H1 (cell line): ENCODE data around the gene ZNF618. TPM values are rescaled to one million over a fixed set of nuclear protein-coding genes. Genes with fewer than 3 reads are reported as not detected.

Experiments
- CTCF ChIA-PET: fragments of 300-600 bp; sonication (Branson Sonifier 250); formaldehyde crosslinking; loops from one replicate; lab custom pipeline; 2021; ENCODE audit not compliant: partially characterized antibody; lab: Charles Lee
- POLR2A ChIA-PET: fragments of 300-600 bp; sonication (Branson Sonifier 250); formaldehyde crosslinking; loops from one replicate; lab custom pipeline; 2021; ENCODE audit warnings: inconsistent platforms; ENCODE audit not compliant: partially characterized antibody; lab: Charles Lee
- DNase-seq, 2 experiments: peaks; one replicate each; pipeline versions ENCODE4 v3.0.0 to v3.0.0-alpha.2; 2010 to 2022; ENCODE audit warnings: low spot score in 2 of 2, low read depth in 1 of 2, mixed read lengths in 1 of 2
- FAIRE-seq: peaks from 2 replicates; lab custom pipeline; 2011; peaks lifted over from hg19 to GRCh38; lab: Jason Lieb, UNC
- H2AFZ ChIP-seq: 2 replicates; pipeline ENCODE4 v1.8.1; 2012; ENCODE audit warnings: low read length, inconsistent platforms
- H2AK5ac ChIP-seq: 2 replicates; pipeline ENCODE4 v1.6.1; 2013; ENCODE audit warnings: low read depth, low read length
- H2BK120ac ChIP-seq: replicated peaks from 2 replicates; pipeline ENCODE3; 2013; ENCODE audit warnings: low read depth, low read length, inconsistent platforms
- H2BK12ac ChIP-seq: 2 replicates; pipeline ENCODE4 v1.6.1; 2013; ENCODE audit warnings: low read depth, low read length
- H2BK15ac ChIP-seq: 2 replicates; pipeline ENCODE4 v1.6.1; 2013; ENCODE audit warnings: low read length
- H2BK20ac ChIP-seq: 2 replicates; pipeline ENCODE4 v1.6.1; 2013; ENCODE audit warnings: low read length
- H2BK5ac ChIP-seq: 2 replicates; pipeline ENCODE4 v1.6.1; 2013; ENCODE audit warnings: low read depth, low read length
- H3K14ac ChIP-seq: 2 replicates; pipeline ENCODE4 v1.6.1; 2013; ENCODE audit warnings: inconsistent platforms; ENCODE audit not compliant: insufficient read length
- H3K18ac ChIP-seq: 2 replicates; pipeline ENCODE4 v1.6.1; 2013; ENCODE audit warnings: low read length; ENCODE audit errors: extremely low read depth
- H3K23ac ChIP-seq: 2 replicates; pipeline ENCODE4 v1.6.1; 2013; ENCODE audit warnings: inconsistent platforms; ENCODE audit not compliant: insufficient read length
- H3K23me2 ChIP-seq: 2 replicates; pipeline ENCODE4 v1.6.1; 2013; ENCODE audit warnings: low read depth, low read length
- H3K27ac ChIP-seq: 2 replicates; pipeline ENCODE4 v1.6.1; 2011; ENCODE audit warnings: low read depth, low read length, inconsistent platforms
- H3K27me3 ChIP-seq, 4 experiments: replicated peaks in 1 of 4; 1 replicate in 1 of 4; 2 replicates in 3 of 4; pipeline versions ENCODE4 v1.6.1 to v1.8.1; 2011 to 2013; ENCODE audit warnings: low read length in 3 of 4, mild to moderate bottlenecking in 3 of 4, inconsistent platforms in 2 of 4, mixed read lengths in 2 of 4, moderate library complexity in 1 of 4; ENCODE audit not compliant: control insufficient read depth in 3 of 4, insufficient read depth in 3 of 4; ENCODE audit errors: extremely low read depth in 1 of 4
- H3K36me3 ChIP-seq, 4 experiments: 2 replicates each; pipeline versions ENCODE4 v1.6.1 to v1.8.1; 2011 to 2013; ENCODE audit warnings: mild to moderate bottlenecking in 4 of 4, low read length in 3 of 4, moderate library complexity in 2 of 4, control low read depth in 1 of 4, inconsistent platforms in 1 of 4; ENCODE audit not compliant: insufficient read depth in 4 of 4, control insufficient read depth in 2 of 4
- H3K4ac ChIP-seq: replicated peaks from 2 replicates; pipeline ENCODE3; 2013; ENCODE audit warnings: low read length, low read depth, mixed read lengths, inconsistent platforms; ENCODE audit not compliant: insufficient read length
- H3K4me1 ChIP-seq, 4 experiments: replicated peaks in 1 of 4; 1 replicate in 1 of 4; 2 replicates in 3 of 4; pipeline versions ENCODE4 v1.6.1 to v1.8.1; 2011 to 2013; ENCODE audit warnings: low read length in 3 of 4, inconsistent platforms in 2 of 4, mixed read lengths in 1 of 4; ENCODE audit not compliant: insufficient read depth in 4 of 4, control insufficient read depth in 3 of 4
- H3K4me2 ChIP-seq, 2 experiments: 2 replicates each; pipeline versions ENCODE4 v1.6.1 to v1.8.1; 2011 to 2013; ENCODE audit warnings: low read depth in 2 of 2, low read length in 2 of 2, control low read depth in 1 of 2, inconsistent platforms in 1 of 2, mild to moderate bottlenecking in 1 of 2; ENCODE audit not compliant: insufficient read depth in 1 of 2
- H3K4me3 ChIP-seq, 4 experiments: fragments of 200-600, 300-600 bp in 1 of 4; sonication (generic), shearing (Covaris generic), sonication (Bioruptor Twin) in 1 of 4; 2 replicates each; pipeline versions ENCODE4 v1.5.1 to v1.8.1; 2011 to 2016; ENCODE audit warnings: low read length in 4 of 4, low read depth in 3 of 4, control low read depth in 2 of 4, inconsistent platforms in 2 of 4, mild to moderate bottlenecking in 2 of 4, mixed read lengths in 1 of 4, moderate library complexity in 1 of 4; ENCODE audit not compliant: insufficient read depth in 2 of 4; ENCODE audit errors: extremely low read depth in 1 of 4
- H3K56ac ChIP-seq: replicated peaks from 2 replicates; pipeline ENCODE3; 2013; ENCODE audit warnings: low read depth, mild to moderate bottlenecking, mixed read lengths, low read length, inconsistent platforms; ENCODE audit not compliant: insufficient read length
- H3K79me1 ChIP-seq: 2 replicates; pipeline ENCODE4 v1.6.1; 2013; ENCODE audit warnings: low read depth, low read length, control low read depth
- H3K79me2 ChIP-seq, 2 experiments: 2 replicates each; pipeline versions ENCODE4 v1.6.1 to v1.8.1; 2012 to 2013; ENCODE audit warnings: low read length in 2 of 2, mild to moderate bottlenecking in 2 of 2, inconsistent platforms in 1 of 2; ENCODE audit not compliant: insufficient read depth in 2 of 2, control insufficient read depth in 1 of 2
- H3K9ac ChIP-seq, 4 experiments: replicated peaks in 1 of 4; 1 replicate in 1 of 4; 2 replicates in 3 of 4; pipeline versions ENCODE4 v1.6.1 to v1.8.1; 2011 to 2013; ENCODE audit warnings: low read depth in 3 of 4, low read length in 3 of 4, control low read depth in 2 of 4, mild to moderate bottlenecking in 2 of 4, moderate library complexity in 2 of 4, inconsistent platforms in 1 of 4; ENCODE audit errors: extremely low read depth in 1 of 4
- H3K9me3 ChIP-seq, 2 experiments: 2 replicates each; pipeline versions ENCODE4 v1.6.1 to v1.8.1; 2012 to 2013; ENCODE audit warnings: mild to moderate bottlenecking in 2 of 2, moderate library complexity in 2 of 2, control low read depth in 1 of 2, inconsistent platforms in 1 of 2, low read depth in 1 of 2, low read length in 1 of 2, mixed read lengths in 1 of 2; ENCODE audit not compliant: insufficient read depth in 2 of 2
- H4K20me1 ChIP-seq, 2 experiments: replicated peaks in 1 of 2; 2 replicates each; pipeline versions ENCODE3 to v1.8.1; 2011 to 2013; ENCODE audit warnings: inconsistent platforms in 2 of 2, low read length in 2 of 2, mild to moderate bottlenecking in 1 of 2; ENCODE audit not compliant: insufficient read depth in 2 of 2, control insufficient read depth in 1 of 2
- H4K5ac ChIP-seq: 2 replicates; pipeline ENCODE4 v1.6.1; 2013; ENCODE audit warnings: low read length, low read depth, mixed read lengths, inconsistent platforms; ENCODE audit not compliant: insufficient read length
- H4K8ac ChIP-seq: 2 replicates; pipeline ENCODE4 v1.8.0; 2013; ENCODE audit warnings: mild to moderate bottlenecking, moderate library complexity, low read length, inconsistent platforms; ENCODE audit not compliant: insufficient read depth; ENCODE audit errors: extremely low read depth
- H4K91ac ChIP-seq: replicated peaks from 2 replicates; pipeline ENCODE3; 2013; ENCODE audit warnings: low read length, mixed read lengths, inconsistent platforms; ENCODE audit not compliant: insufficient read length
- BCL11A ChIP-seq, 2 experiments: IDR thresholded peaks; one replicate each; pipeline ENCODE4 v1.6.1; 2011; ENCODE audit warnings: low read depth in 2 of 2, low read length in 2 of 2, mild to moderate bottlenecking in 2 of 2
- CHD1 ChIP-seq: IDR thresholded peaks from 2 replicates; pipeline ENCODE4 v1.6.1; 2012; ENCODE audit warnings: low read depth, low read length, improper control_type of control experiment
- CREB1 ChIP-seq: IDR thresholded peaks from 2 replicates; pipeline ENCODE4 v1.6.1; 2012; ENCODE audit warnings: inconsistent platforms
- KDM1A ChIP-seq: fragments of 200-600, 300-600 bp; sonication (generic); IDR thresholded peaks from 2 replicates; pipeline ENCODE4 v1.7.1; 2016; ENCODE audit warnings: mild to moderate bottlenecking, low read length, borderline replicate concordance
- PHF8 ChIP-seq: fragments of 200-600 bp; sonication (generic); conservative IDR thresholded peaks from 2 replicates; pipeline ENCODE4 v1.7.1; 2012; ENCODE audit warnings: low read depth, mild to moderate bottlenecking, inconsistent platforms, low read length, moderate library complexity
- SAP30 ChIP-seq: fragments of 300-600 bp; sonication (generic); IDR thresholded peaks from 2 replicates; pipeline ENCODE4 v1.7.1; 2012; ENCODE audit warnings: low read length, moderate library complexity, mild to moderate bottlenecking, inconsistent platforms; ENCODE audit not compliant: insufficient read depth, insufficient replicate concordance
- SIN3A ChIP-seq, 2 experiments: IDR thresholded peaks in 1 of 2; conservative IDR thresholded peaks in 1 of 2; 2 replicates each; pipeline ENCODE4 v1.6.1; 2011 to 2012; ENCODE audit warnings: low read length in 2 of 2, improper control_type of control experiment in 1 of 2, low read depth in 1 of 2, mild to moderate bottlenecking in 1 of 2
- SP1 ChIP-seq: IDR thresholded peaks from 2 replicates; pipeline ENCODE4 v1.6.1; 2011; ENCODE audit warnings: low read depth, low read length
- WGBS, 2 experiments: shearing (Covaris generic) in 1 of 2; methylation state at CpG; one replicate each; pipeline versions ENCODE4 v1.1.6 to v1.1.7; 2013 to 2015; ENCODE audit warnings: low lambda C conversion rate in 2 of 2, mixed read lengths in 2 of 2, inconsistent platforms in 1 of 2, low coverage in 1 of 2, missing lambda C conversion rate in 1 of 2; ENCODE audit not compliant: insufficient replicate concordance in 2 of 2, insufficient coverage in 1 of 2, insufficient read length in 1 of 2; ENCODE audit errors: extremely low coverage in 1 of 2, missing lambda C conversion rate in 1 of 2; 5-methylcytosine and 5-hydroxymethylcytosine counted together
- polyA plus RNA-seq, 7 experiments: library from polyadenylated mRNA; depleted of rRNA in 3 of 7; stranded (reverse) in 5 of 7; unstranded in 2 of 7; fragments of >200 nt in 5 of 7; fragments of 200-250 nt in 2 of 7; gene quantifications; 1 replicate in 5 of 7; 2 replicates in 1 of 7; 4 replicates in 1 of 7; pipeline versions ENCODE4 v1.2.1 to v1.2.3, GENCODE V29; 2011 to 2013; ENCODE audit warnings: missing spikeins in 2 of 7, mixed read lengths in 2 of 7
- total RNA-seq: library from RNA; stranded (reverse); fragmentation: NEBNext Ultra II Directional; extraction: Animal tissue kit (Norgen Biotek cat#: 25700); gene quantifications from 2 replicates; pipeline ENCODE4 v1.2.1, GENCODE V29; 2021
- TF ChIP-seq, protein P1 (sequence below), 3 experiments: IDR thresholded peaks; 1 replicate in 2 of 3; 2 replicates in 1 of 3; pipeline versions ENCODE4 v1.5.1 to v1.6.1; 2011; ENCODE audit warnings: low read length in 3 of 3, mild to moderate bottlenecking in 3 of 3, inconsistent platforms in 2 of 3, low read depth in 1 of 3, moderate library complexity in 1 of 3; ENCODE audit not compliant: insufficient read depth in 1 of 3; ENCODE audit errors: control extremely low read depth in 1 of 3

Gene ZNF618
- total and polyA plus RNA-seq, 2 of the 8 experiments (the other 6 are each of a cell fraction or from before 2014, with no cell fraction given): 9.6 to 28.5 TPM

- no peak overlapping the region for H3K18ac ChIP-seq
- H3K4me2 ChIP-seq: no peak overlapping the region
- H2AK5ac ChIP-seq: no peak overlapping the region
- no peak overlapping the region for H3K27ac ChIP-seq
- FAIRE-seq (no peak), DNase-seq (no peak)
- no peak overlapping the region for H2BK5ac ChIP-seq
- no peak overlapping the region for H3K56ac ChIP-seq
- ChIA-PET CTCF (interaction anchor here (0.6 to 10.3 kb wide), 19 partner anchors 9 to 850 kb away, joined by 3 to 144 read pairs (median 5); no protein-coding TSS in a partner anchor), POLR2A (no interaction called here)
- no peaks in the 10 kb centered on the region for H3K79me1 ChIP-seq
- H3K79me2 ChIP-seq: no peaks in the 10 kb centered on the region
- TF ChIP-seq PHF8: no peak
- no peak for TF ChIP-seq BCL11A (IDR thresholded peaks at IDR 0.05; ENCODE audit: low read depth in 2 of 2, low read length in 2 of 2)
- TF ChIP-seq SP1: no peak
- TF ChIP-seq CHD1: no peak
- no peak for TF ChIP-seq KDM1A
- no peak for TF ChIP-seq SAP30
- TF ChIP-seq SIN3A (conservative IDR thresholded peaks at IDR 0.05 in 1 of 2, IDR thresholded peaks at IDR 0.05 in 1 of 2; ENCODE audit: low read depth in 1 of 2, low read length in 2 of 2): no peak
- TF ChIP-seq, protein P1, sequence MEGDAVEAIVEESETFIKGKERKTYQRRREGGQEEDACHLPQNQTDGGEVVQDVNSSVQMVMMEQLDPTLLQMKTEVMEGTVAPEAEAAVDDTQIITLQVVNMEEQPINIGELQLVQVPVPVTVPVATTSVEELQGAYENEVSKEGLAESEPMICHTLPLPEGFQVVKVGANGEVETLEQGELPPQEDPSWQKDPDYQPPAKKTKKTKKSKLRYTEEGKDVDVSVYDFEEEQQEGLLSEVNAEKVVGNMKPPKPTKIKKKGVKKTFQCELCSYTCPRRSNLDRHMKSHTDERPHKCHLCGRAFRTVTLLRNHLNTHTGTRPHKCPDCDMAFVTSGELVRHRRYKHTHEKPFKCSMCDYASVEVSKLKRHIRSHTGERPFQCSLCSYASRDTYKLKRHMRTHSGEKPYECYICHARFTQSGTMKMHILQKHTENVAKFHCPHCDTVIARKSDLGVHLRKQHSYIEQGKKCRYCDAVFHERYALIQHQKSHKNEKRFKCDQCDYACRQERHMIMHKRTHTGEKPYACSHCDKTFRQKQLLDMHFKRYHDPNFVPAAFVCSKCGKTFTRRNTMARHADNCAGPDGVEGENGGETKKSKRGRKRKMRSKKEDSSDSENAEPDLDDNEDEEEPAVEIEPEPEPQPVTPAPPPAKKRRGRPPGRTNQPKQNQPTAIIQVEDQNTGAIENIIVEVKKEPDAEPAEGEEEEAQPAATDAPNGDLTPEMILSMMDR (IDR thresholded peaks at IDR 0.05; ENCODE audit: control extremely low read depth in 1 of 3, insufficient read depth in 1 of 3, low read depth in 1 of 3, low read length in 3 of 3): no peak
- TF ChIP-seq CREB1: no peak
- peaks cover 0 to 1% of the 10 kb centered on the region in 2 experiments for H4K20me1 ChIP-seq
- H3K36me3 ChIP-seq: no peaks in the 10 kb centered on the region
- H4K91ac ChIP-seq: no peak overlapping the region
- H3K23ac ChIP-seq: no peak overlapping the region
- H2BK20ac ChIP-seq: 0 out of 2 replicates have a peak overlapping the region, but pooled peaks have one; percentile 66
- H3K27me3 ChIP-seq: peaks cover 0 to 3% (median under 1%) of the 10 kb centered on the region in 4 experiments; a peak in 3 of 7 replicates
- no peak overlapping the region for H3K4me3 ChIP-seq
- no peak overlapping the region for H4K8ac ChIP-seq
- no peak overlapping the region for H2AFZ ChIP-seq
- H2BK15ac ChIP-seq: no peak overlapping the region
- no peak overlapping the region for H3K14ac ChIP-seq
- H3K23me2 ChIP-seq: no peaks in the 10 kb centered on the region; the same call in 1 of the 2 replicates
- H3K4ac ChIP-seq: no peak overlapping the region
- H2BK120ac ChIP-seq: no peak overlapping the region
- peaks cover 0 to 6% (median 3%) of the 10 kb centered on the region in 4 experiments; a peak in 4 of 7 replicates for H3K4me1 ChIP-seq
- no peak overlapping the region for H4K5ac ChIP-seq
- no peaks in the 10 kb centered on the region for H3K9me3 ChIP-seq
- WGBS, 2 experiments: 81% methylated on average over 7 of the region's 7 CpGs; no CpG with 5 or more reads in 1 of the 2 experiments
- peak overlapping the region; percentile 80; the same call in 1 of the 2 replicates for H2BK12ac ChIP-seq
- H3K9ac ChIP-seq: no peak overlapping the region
Measured at GRCh38 chr9:114078781-114079156, 202.7 kb downstream of the ZNF618 start.
